Kidney capillary endothelial cell (primary cell): ENCODE measurements around the gene COL5A1.

Experiments
- DNase-seq: peaks from one replicate; pipeline ENCODE4 v3.0.0-alpha.2; 2018; ENCODE audit warnings: low spot score

COL5A1 gene

GRCh38 chr9:134743853-134744252 lies 102.2 kb downstream of the COL5A1 start:
- no peak for DNase-seq

- DNase-seq, result no peak
Observed at GRCh38 chr9:134744385-134745295, 103.0 kb downstream of the COL5A1 start.

GRCh38 chr9:134747951-134748489 lies 106.4 kb downstream of the COL5A1 start:
- no peak for DNase-seq

GRCh38 chr9:134748591-134748990 lies 107.0 kb downstream of the COL5A1 start:
- no peak for DNase-seq

GRCh38 chr9:134750450-134751155 lies 109.0 kb downstream of the COL5A1 start:
- DNase-seq, result no peak

GRCh38 chr9:134751622-134752021 lies 110.0 kb downstream of the COL5A1 start:
- DNase-seq, result no peak

GRCh38 chr9:134752471-134753168 lies 111.0 kb downstream of the COL5A1 start:
- DNase-seq, result no peak

- no peak for DNase-seq
Observed at GRCh38 chr9:134753191-134753590, 111.6 kb downstream of the COL5A1 start.

GRCh38 chr9:134755221-134755907 lies 113.8 kb downstream of the COL5A1 start:
- no peak for DNase-seq

GRCh38 chr9:134756098-134756497 lies 114.5 kb downstream of the COL5A1 start:
- DNase-seq, result no peak

- DNase-seq, result no peak
Observed at GRCh38 chr9:134757216-134757975, 115.8 kb downstream of the COL5A1 start.

- DNase-seq, result no peak
Observed at GRCh38 chr9:134758949-134759607, 117.5 kb downstream of the COL5A1 start.

- no peak for DNase-seq
Observed at GRCh38 chr9:134759913-134760312, 118.3 kb downstream of the COL5A1 start.

GRCh38 chr9:134760750-134761420 lies 119.3 kb downstream of the COL5A1 start:
- DNase-seq, result no peak

- DNase-seq, result no peak
Observed at GRCh38 chr9:134764473-134765269, 123.1 kb downstream of the COL5A1 start.

GRCh38 chr9:134765785-134766184 lies 124.2 kb downstream of the COL5A1 start:
- no peak for DNase-seq

- no peak for DNase-seq
Observed at GRCh38 chr9:134766587-134766986, 125.0 kb downstream of the COL5A1 start.

- no peak for DNase-seq
Observed at GRCh38 chr9:134768332-134768708, 126.7 kb downstream of the COL5A1 start.
